ENCODE results near the gene HOXD12.

DNA sequence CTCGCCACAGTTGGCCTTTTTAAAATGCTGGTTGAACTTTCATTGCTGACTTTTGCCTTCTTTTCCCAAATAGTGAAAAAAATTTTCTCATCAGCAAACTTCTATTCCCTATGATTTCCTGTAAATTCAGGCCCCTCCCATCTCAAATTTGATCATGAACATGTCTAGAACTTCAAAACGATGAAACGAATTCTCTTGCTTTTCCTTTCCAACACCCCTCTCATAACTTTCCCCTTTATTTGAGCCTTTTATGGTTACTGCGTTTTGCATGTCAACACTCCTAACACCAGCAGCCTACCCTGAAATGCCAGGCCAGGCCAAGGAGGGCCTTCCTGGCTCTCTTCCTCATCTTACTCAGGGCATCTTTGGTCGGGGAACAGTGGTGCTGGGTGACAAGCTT is 8.7 kb upstream of the HOXD12 start:
- TF ChIP-seq CTCF (IDR thresholded peaks at IDR 0.05) (no peak), POLR2A (IDR thresholded peaks at IDR 0.05) (no peak), EP300 (IDR thresholded peaks at IDR 0.05) (no peak)

All from stomach (tissue), 4 donors.